Endothelial cell of umbilical vein (primary cell): ENCODE measurements around the gene P2RX4. TPM values are rescaled to one million over a fixed set of nuclear protein-coding genes. Genes with fewer than 3 reads are reported as not detected.

ENCODE experiments used
- BruUV-seq: library from RNA; stranded (reverse); fragments of 400-500 nt; replicated peaks from 2 replicates; lab custom pipeline; 2021; lab: Mats Ljungman, UMichigan
- CTCF ChIA-PET: fragments of 300-600, 350-600 bp; sonication (Branson Sonifier 250); formaldehyde crosslinking; loops from one replicate; lab custom pipeline; 2021; ENCODE audit warnings: antibody characterized with exemption, inconsistent platforms; lab: Charles Lee
- POLR2A ChIA-PET: fragments of 300-600, 350-600 bp; sonication (Branson Sonifier 250); formaldehyde crosslinking; loops from one replicate; lab custom pipeline; 2021; ENCODE audit warnings: antibody characterized with exemption, inconsistent platforms; lab: Charles Lee
- DNase-seq: peaks from one replicate; pipeline ENCODE4 v3.0.0-alpha.2; 2011; ENCODE audit warnings: low read depth, low spot score
- FAIRE-seq: peaks from 2 replicates; lab custom pipeline; 2011; peaks lifted over from hg19 to GRCh38; lab: Jason Lieb, UNC
- H2AFZ ChIP-seq: 2 replicates; pipeline ENCODE4 v1.6.0; 2012; ENCODE audit warnings: low read depth, low read length, control low read depth, inconsistent platforms
- H3K27ac ChIP-seq: 2 replicates; pipeline ENCODE4 v1.5.1; 2011; ENCODE audit warnings: low read depth, mild to moderate bottlenecking, control low read depth, low read length, moderate library complexity; ENCODE audit not compliant: insufficient read depth
- H3K27me3 ChIP-seq, 2 experiments: 2 replicates each; pipeline versions ENCODE4 v1.6.0 to v1.6.1; 2011; ENCODE audit warnings: low read length in 2 of 2, mixed read lengths in 1 of 2; ENCODE audit not compliant: control insufficient read depth in 2 of 2, insufficient read depth in 2 of 2
- H3K36me3 ChIP-seq, 2 experiments: 2 replicates in 1 of 2; 3 replicates in 1 of 2; pipeline ENCODE4 v1.5.1; 2011; ENCODE audit warnings: low read length in 2 of 2, mild to moderate bottlenecking in 1 of 2, moderate library complexity in 1 of 2; ENCODE audit not compliant: control insufficient read depth in 2 of 2, insufficient read depth in 2 of 2; ENCODE audit errors: extremely low read depth in 1 of 2
- H3K4me1 ChIP-seq: 3 replicates; pipeline ENCODE4 v1.5.1; 2011; ENCODE audit warnings: mild to moderate bottlenecking, low read length; ENCODE audit not compliant: control insufficient read depth, insufficient read depth; ENCODE audit errors: extremely low read depth
- H3K4me2 ChIP-seq: 2 replicates; pipeline ENCODE4 v1.6.1; 2011; ENCODE audit warnings: low read length, control low read depth, mixed read lengths; ENCODE audit not compliant: insufficient read depth
- H3K4me3 ChIP-seq, 3 experiments: fragments of 200-600 bp in 1 of 3; sonication (generic), shearing (Covaris generic) in 1 of 3; replicated peaks in 1 of 3; 2 replicates each; pipeline ENCODE4 v1.5.1; 2011 to 2016; ENCODE audit warnings: control low read depth in 3 of 3, low read length in 3 of 3, mild to moderate bottlenecking in 2 of 3, inconsistent platforms in 1 of 3, low read depth in 1 of 3, moderate library complexity in 1 of 3; ENCODE audit not compliant: insufficient read depth in 1 of 3
- H3K79me2 ChIP-seq: 2 replicates; pipeline ENCODE4 v1.6.0; 2012; ENCODE audit warnings: low read length, inconsistent platforms; ENCODE audit not compliant: control insufficient read depth, insufficient read depth
- H3K9ac ChIP-seq: replicated peaks from 2 replicates; pipeline ENCODE3; 2011; ENCODE audit warnings: low read length, control low read depth; ENCODE audit not compliant: insufficient read depth; ENCODE audit errors: extremely low read depth
- H3K9me1 ChIP-seq: replicated peaks from 3 replicates; pipeline ENCODE4 v1.6.0; 2011; ENCODE audit warnings: mild to moderate bottlenecking, low read length; ENCODE audit not compliant: control insufficient read depth, insufficient read depth; ENCODE audit errors: extremely low read depth
- H3K9me3 ChIP-seq: replicated peaks from 2 replicates; pipeline ENCODE4 v1.5.1; 2012; ENCODE audit warnings: low read length, inconsistent platforms; ENCODE audit not compliant: control insufficient read depth, insufficient read depth
- H4K20me1 ChIP-seq: replicated peaks from 2 replicates; pipeline ENCODE3; 2011; ENCODE audit warnings: mild to moderate bottlenecking, low read length; ENCODE audit not compliant: control insufficient read depth, insufficient read depth; ENCODE audit errors: extremely low read depth
- EZH2 ChIP-seq: IDR thresholded peaks from 2 replicates; pipeline ENCODE4 v1.6.1; 2012; ENCODE audit warnings: borderline replicate concordance, low read depth, mild to moderate bottlenecking, moderate library complexity, low read length, inconsistent platforms; ENCODE audit not compliant: severe bottlenecking
- FOS ChIP-seq: IDR thresholded peaks from 2 replicates; pipeline ENCODE4 v1.6.1; 2011; ENCODE audit warnings: mild to moderate bottlenecking, low read length, moderate library complexity, borderline replicate concordance; ENCODE audit not compliant: insufficient read depth
- GATA2 ChIP-seq: IDR thresholded peaks from 2 replicates; pipeline ENCODE4 v1.7.0; 2011; ENCODE audit warnings: low read depth, mild to moderate bottlenecking, moderate library complexity, mixed read lengths, low read length; ENCODE audit not compliant: insufficient read length, insufficient read depth
- JUN ChIP-seq: IDR thresholded peaks from 2 replicates; pipeline ENCODE4 v1.6.1; 2011; ENCODE audit warnings: borderline replicate concordance, low read depth; ENCODE audit not compliant: insufficient read length, insufficient read depth
- MAX ChIP-seq: IDR thresholded peaks from 2 replicates; pipeline ENCODE4 v1.6.1; 2011; ENCODE audit not compliant: insufficient read depth, insufficient read length
- MYC ChIP-seq: IDR thresholded peaks from one replicate; pipeline ENCODE4 v1.6.1; 2011; ENCODE audit warnings: mild to moderate bottlenecking, low read depth, low read length
- POLR2A ChIP-seq: IDR thresholded peaks from 2 replicates; pipeline ENCODE4 v1.6.1; 2012; ENCODE audit warnings: low read depth, mild to moderate bottlenecking, control low read depth, low read length
- POLR2AphosphoS5 ChIP-seq: IDR thresholded peaks from 2 replicates; pipeline ENCODE4 v1.6.1; 2012; ENCODE audit warnings: low read depth, mild to moderate bottlenecking, control low read depth, low read length, moderate library complexity; ENCODE audit not compliant: insufficient read depth
- dilution Hi-C: fragments of 300-500 bp; cut with MboI; formaldehyde crosslinking; loops from one replicate; pipeline ENCODE4 v1.15.0; 2019; ENCODE audit warnings: low sequenced_read_pairs; ENCODE audit not compliant: extremely low pct_ligation_motif_present
- intact Hi-C: fragments of 100-400 bp; cut with micrococcal nuclease; formaldehyde crosslinking; loops from one replicate; pipeline ENCODE4 v1.10.0; 2022
- polyA plus RNA-seq, 4 experiments: library from polyadenylated mRNA; depleted of rRNA in 3 of 4; stranded (reverse) in 3 of 4; unstranded in 1 of 4; fragments of >200 nt; gene quantifications; 2 replicates each; pipeline versions ENCODE4 v1.2.1 to v1.2.3, GENCODE V29; 2011 to 2012; ENCODE audit warnings: missing spikeins in 1 of 4
- total RNA-seq: library from RNA; stranded (reverse); gene quantifications from 2 replicates; pipeline ENCODE4 v1.2.3, GENCODE V29; 2021
- TF ChIP-seq, protein P1 (sequence below), 2 donors: IDR thresholded peaks; 1 replicate in 1 of 2; 2 replicates in 1 of 2; pipeline ENCODE4 v1.5.1; 2011; ENCODE audit warnings: low read length in 2 of 2, mild to moderate bottlenecking in 2 of 2, moderate library complexity in 2 of 2, control low read depth in 1 of 2, inconsistent platforms in 1 of 2, low read depth in 1 of 2; ENCODE audit not compliant: insufficient read depth in 1 of 2; ENCODE audit errors: extremely low read depth in 1 of 2

P2RX4 gene
- total and polyA plus RNA-seq, 2 donors (not counting 3 experiments of a cell fraction or from before 2014, with no cell fraction given): 92.8 to 116 TPM

GRCh38 chr12:121232977-121233627, 23.2 kb downstream of the P2RX4 start:
- H4K20me1 ChIP-seq: no peaks in the 10 kb centered on the region
- H2AFZ ChIP-seq: no peak overlapping the region
- dilution Hi-C loops: no loop called here
- DNase-seq: no peak
- no peak overlapping the region for H3K4me3 ChIP-seq
- ChIA-PET CTCF (no interaction called here), POLR2A (no interaction called here)
- H3K36me3 ChIP-seq: peaks cover 3 to 18% of the 10 kb centered on the region in 2 experiments
- no peak overlapping the region for H3K27ac ChIP-seq
- peaks cover 5% of the 10 kb centered on the region for H3K4me1 ChIP-seq
- H3K79me2 ChIP-seq: no peaks in the 10 kb centered on the region
- H3K9me3 ChIP-seq: no peaks in the 10 kb centered on the region
- no peak overlapping the region for H3K4me2 ChIP-seq
- FAIRE-seq: no peak
- H3K9me1 ChIP-seq: no peaks in the 10 kb centered on the region
- intact Hi-C loops: no loop called here
- no peak overlapping the region for H3K9ac ChIP-seq
- no peaks in the 10 kb centered on the region for H3K27me3 ChIP-seq
- TF ChIP-seq MYC (no peak), POLR2AphosphoS5 (no peak), POLR2A (no peak), MAX (no peak), GATA2 (no peak), FOS (no peak), JUN (no peak), EZH2 (no peak)
- TF ChIP-seq, protein P1, sequence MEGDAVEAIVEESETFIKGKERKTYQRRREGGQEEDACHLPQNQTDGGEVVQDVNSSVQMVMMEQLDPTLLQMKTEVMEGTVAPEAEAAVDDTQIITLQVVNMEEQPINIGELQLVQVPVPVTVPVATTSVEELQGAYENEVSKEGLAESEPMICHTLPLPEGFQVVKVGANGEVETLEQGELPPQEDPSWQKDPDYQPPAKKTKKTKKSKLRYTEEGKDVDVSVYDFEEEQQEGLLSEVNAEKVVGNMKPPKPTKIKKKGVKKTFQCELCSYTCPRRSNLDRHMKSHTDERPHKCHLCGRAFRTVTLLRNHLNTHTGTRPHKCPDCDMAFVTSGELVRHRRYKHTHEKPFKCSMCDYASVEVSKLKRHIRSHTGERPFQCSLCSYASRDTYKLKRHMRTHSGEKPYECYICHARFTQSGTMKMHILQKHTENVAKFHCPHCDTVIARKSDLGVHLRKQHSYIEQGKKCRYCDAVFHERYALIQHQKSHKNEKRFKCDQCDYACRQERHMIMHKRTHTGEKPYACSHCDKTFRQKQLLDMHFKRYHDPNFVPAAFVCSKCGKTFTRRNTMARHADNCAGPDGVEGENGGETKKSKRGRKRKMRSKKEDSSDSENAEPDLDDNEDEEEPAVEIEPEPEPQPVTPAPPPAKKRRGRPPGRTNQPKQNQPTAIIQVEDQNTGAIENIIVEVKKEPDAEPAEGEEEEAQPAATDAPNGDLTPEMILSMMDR (IDR thresholded peaks at IDR 0.05; ENCODE audit: extremely low read depth in 1 of 2, insufficient read depth in 1 of 2, low read depth in 1 of 2, low read length in 2 of 2): no peak
- BruUV-seq: no TSS peak
